RKO (cell line): ENCODE data around the gene POLR2C.
A peak's percentile ranks its signal among the peaks of the same experiment; 100 is the strongest.

Experiments used
- DNase-seq: peaks from one replicate; pipeline ENCODE4 v3.0.0-alpha.2; 2016; ENCODE audit warnings: low spot score

The POLR2C gene

DNA sequence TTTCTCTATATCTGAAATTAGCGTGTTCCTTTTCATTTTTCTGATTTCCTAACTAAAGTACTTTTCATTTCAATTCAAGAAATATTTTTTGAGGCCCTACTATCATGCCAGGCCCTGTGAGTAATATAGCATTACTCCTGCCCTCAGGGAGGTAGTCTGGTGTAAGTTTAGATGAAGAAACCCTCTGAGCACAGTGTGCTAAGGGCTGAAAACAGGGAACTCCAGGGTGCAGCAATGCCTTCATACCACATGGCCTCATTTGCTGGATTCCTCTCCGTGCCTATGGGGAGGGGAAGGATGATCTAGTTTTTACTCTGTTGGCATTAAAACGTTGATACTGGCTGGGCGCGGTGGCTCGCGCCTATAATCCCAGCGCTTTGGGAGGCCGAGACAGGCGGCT, 10.5 kb upstream of the POLR2C start:
- DNase-seq: no peak

DNA sequence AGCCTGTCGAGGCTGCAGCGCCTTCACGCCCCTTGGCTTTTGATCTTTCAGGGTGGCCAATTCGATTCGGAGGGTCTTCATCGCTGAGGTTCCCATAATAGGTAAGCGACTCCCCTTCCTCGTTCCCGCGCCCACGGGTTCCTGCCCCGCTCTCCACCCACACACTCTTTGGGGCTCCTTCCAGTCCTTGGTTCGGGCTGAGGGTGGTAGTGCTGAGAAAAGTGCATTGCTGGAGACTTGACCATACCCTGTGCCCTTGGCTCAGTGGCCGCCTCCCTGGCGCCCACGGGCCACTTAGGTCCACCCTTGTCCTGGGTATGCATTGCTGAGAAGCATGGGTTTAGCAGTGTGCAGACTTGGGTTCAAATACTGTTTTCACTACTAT, 491 bp downstream of the POLR2C start:
- peak; percentile 51 for DNase-seq

DNA sequence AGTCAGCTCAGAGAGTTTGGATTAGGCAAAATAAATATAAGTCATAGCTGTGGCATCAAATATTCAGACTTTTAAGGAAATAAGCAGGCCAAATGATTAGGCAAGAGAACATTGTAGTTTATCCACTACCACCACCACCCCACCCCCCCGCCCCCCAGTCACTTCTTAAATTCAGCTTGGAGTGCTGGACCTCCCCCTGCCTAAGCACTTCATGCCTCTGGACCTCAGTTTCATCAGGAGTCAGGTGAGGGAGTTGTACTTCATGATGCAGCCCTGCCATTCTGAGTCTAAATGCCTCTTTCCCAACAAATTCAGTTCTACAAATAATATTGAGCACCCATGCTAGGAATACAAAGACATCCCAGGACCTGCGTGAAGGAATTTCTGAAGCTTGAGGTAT, 2.0 kb downstream of the POLR2C start:
- no peak for DNase-seq

DNA sequence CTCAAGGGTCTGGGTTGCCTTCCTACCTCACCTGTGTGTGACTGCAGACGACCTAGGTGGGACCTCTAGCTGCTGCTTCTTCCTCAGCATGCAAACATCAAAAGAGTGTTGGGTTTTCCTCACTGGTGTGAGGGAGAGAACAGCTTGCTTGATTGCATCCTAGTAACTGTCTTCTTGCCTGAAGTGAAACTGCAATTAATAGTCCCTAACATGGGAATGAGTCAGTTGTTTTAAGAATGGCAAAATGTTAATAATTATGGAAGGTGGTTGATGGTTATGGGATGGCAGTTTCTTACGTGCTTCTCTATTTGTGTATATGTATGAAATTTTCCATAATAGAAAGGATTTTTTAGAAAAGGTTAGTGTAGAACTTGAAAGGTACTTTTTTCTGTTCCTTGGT, 5.9 kb downstream of the POLR2C start:
- DNase-seq: no peak

DNA sequence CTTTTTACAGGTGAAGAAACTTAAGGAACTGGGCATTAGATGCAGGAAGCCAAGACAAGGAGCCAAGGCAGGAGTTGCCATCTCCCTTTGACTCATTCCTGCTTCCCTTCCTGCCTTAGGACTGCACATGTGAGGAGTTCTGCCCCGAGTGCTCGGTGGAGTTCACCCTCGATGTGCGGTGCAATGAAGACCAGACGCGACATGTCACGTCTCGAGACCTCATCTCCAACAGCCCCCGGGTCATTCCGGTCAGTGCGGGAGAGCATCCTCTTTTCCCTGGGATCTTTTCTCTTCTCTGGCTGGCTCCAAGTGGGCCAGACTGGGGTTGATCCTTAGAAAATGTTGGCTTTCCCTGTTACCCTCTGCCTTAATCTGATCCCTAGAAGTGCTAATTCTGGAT, 6.6 kb downstream of the POLR2C start:
- no peak for DNase-seq

DNA sequence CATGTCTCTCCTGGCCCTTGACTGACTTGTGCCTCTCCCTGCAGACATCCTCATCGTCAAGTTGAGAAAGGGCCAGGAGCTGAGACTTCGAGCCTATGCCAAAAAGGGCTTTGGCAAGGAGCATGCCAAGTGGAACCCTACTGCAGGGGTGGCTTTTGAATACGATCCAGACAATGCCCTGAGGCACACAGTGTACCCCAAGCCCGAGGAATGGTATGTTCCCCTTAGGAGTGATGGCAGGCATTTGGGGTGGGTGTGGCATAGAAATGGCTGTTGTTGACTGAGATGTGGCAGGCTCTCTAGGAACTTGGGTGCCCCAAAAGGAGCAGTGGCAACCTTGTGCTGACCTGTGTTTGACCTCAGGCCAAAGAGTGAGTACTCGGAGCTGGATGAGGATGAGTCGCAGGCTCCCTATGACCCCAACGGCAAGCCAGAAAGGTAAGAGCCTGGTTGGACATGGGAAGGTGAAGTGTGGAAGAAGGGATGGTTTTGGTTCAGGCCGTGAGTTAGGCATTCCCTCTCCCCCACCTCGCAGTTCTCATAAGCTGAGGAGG, 7.5 kb downstream of the POLR2C start:
- DNase-seq: no peak

DNA sequence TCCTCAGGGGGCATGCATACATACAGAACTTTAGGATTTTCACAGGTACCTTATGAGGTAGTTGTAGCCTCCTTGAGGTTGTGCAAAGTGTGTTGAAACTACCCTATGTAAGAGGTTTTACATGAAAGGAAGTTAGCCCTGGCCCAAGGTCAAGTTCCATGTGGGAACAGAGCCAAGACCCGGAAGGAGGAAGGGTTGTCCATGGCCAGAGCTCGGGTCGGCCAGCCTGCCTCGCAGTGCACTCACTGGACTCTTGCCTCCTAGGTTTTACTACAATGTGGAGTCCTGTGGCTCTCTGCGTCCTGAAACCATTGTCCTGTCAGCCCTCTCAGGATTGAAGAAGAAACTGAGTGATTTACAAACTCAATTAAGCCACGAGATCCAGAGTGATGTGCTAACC, 8.2 kb downstream of the POLR2C start:
- DNase-seq: no peak

DNA sequence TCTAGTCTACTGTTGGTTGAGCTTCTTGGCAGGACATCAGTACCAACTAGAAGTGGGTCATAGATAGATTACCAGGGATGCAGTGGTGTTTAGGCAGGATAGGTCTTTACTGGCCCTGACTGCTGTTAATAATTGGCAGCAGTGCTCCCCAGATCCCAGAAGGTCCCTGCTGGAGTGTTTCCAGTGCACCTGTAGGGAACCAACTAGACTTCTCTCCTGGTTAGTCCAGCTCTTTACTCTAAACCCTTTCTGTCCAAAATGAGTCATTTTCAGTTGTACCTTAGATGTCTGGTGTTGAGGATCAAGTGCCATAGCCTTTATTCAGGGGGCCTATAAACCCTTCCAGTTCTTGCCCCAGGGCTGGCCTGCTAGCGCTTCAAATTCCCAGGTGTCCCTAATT, 8.7 kb downstream of the POLR2C start:
- no peak for DNase-seq

DNA sequence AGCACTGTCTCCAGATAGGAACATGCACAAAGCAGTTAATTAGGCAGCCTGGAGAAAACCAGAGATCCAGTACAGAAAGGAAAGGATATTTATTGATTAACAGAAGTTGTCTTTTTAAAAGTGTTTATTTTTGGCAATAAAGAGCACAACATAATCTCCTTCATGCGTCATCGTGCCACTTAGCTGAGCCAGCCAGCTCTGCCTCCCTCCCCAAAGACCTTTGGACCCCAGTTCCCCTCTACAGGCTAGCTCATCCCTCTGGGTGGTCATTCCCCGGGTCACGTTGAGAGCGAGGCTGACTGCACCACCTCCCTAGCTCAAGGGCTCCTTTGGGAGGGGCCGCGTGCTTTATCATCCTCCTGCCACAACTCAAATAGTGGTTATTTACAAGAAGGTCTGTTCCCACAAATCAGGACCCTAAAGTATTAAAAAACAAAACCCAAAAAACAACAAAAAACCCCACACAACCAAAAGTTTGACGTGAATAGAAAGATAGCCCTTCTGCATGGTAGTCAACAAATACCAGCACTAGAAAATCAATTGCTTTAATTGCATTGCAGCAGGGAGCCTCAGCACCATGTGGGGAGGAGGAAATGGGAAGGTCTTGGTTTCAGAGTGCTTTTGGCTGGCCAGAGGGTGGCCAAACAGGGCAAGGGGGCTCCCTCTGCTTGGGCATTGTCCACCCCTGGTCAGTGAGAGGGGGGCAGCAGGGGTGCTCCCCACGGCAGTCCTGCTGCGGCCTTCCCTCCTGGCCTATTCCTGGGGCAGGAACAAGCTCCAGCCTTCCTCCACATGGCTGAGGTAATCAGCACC, 9.6 kb downstream of the POLR2C start:
- DNase-seq: no peak

DNA sequence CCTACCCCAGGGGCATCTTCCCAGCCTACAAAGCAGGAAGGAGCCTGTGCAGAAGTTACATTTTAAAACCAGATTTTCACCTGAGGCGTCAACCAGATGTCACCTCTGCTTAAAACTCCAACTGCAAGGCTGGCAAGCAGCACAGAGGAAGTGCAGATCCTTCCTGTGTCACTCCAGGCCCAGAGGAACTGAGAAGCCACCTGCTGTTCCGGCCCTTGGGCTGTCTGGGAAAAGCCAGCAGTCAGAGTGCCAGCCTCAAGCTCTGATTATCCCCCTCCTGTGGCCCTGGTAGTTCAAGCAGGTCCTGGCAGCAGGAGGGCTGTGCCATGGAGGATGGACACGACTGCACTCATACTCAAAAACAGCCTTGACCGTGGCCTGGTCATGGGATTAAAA, 10.2 kb downstream of the POLR2C start:
- DNase-seq: no peak

DNA sequence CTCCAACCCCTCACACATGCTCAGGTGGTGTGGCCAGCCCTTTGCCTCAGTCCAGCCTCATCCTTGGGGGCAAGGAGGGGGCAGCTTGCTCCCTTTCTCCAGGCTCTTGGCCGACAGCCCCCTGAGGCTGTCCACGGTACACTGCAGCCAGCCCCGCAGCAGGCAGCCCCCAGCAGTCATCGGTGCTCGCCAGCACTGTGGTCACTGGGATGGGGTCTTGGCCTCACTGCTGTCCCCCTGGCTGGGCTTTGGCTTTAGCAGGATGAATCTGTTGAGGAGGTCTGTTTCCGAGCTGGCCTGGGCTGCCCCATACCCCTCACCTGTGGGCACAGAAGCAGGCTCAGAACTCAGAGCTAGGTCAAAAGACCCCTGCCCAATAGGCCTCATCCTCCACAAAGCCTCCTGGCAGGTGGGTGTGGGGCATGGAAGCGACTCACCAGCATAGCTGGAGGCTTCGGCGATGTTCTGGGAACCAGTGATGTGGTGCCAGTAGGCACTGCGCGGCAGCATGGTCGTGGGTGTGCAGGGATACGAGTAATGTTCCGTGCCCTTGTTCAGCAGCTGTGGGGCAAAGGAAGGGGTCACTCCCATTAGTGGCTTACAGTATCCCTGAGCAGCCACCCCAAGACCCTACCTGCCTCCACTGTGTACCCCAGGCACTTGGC, 10.8 kb downstream of the POLR2C start:
- DNase-seq: no peak

DNA sequence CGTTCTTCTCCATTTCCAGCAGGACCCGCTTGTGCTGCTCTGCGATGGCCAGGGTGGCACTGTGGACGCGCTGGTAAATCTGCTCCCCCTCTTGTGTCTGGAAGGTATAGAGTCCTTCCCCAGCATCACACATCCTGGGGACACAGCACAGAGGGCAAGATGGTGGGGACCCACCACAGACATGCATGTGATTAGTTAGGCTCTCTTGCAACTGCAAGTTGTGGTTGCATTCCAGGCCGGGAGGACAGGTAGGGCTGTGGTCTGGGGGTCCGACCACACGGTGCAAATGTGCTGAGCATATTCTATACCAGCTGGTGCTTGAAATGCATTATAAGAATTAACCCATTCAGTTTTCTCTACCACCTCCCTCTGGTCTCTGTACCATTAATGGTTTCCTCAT, 11.4 kb downstream of the POLR2C start:
- DNase-seq: no peak

DNA sequence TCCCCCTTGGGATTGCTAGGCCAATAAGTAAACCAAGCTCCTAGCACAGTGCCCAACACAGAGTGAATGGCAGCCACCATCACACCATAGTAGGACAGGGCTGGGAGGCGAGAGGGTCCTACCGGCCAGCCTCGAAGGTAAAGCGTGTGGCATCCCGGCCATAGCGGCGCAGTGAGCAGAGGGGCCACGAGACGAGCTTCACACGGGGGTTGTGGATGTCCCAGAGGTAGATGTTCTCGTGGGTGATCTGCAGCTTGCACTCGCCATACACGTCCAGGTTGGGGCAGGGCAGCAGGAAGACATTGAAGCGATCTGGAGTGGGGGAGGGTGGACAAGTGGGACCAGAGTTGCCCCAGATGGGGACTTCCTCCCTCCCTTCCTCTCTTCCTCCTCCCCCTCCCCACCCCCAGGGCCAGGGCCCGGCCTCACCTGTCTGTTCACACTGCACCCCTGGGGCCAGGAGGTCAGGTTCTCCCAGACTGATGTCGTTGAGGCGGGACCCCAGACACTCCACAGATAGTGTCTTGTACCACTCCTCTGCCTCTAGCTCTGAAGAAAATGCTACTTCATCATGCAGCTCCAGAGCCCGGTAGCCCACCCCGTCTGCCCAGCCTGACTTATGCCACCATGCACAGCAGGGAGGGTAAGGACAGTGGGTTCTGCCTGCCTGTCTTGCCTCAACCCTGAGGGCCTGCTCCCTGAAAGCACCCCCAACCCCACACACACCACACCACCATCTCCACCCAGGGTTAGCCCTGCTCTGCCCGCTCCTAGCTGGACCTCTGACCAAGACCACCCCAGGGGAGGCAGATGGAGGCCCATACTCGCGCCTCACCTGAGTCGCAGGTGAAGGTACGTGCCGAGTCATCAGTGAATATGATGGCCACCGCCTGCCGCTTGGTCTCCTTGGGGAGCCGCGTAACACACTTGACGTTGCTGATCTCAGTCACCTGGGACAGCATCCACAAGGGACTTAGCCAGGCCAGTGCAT, 12.5 kb downstream of the POLR2C start:
- DNase-seq: no peak

DNA sequence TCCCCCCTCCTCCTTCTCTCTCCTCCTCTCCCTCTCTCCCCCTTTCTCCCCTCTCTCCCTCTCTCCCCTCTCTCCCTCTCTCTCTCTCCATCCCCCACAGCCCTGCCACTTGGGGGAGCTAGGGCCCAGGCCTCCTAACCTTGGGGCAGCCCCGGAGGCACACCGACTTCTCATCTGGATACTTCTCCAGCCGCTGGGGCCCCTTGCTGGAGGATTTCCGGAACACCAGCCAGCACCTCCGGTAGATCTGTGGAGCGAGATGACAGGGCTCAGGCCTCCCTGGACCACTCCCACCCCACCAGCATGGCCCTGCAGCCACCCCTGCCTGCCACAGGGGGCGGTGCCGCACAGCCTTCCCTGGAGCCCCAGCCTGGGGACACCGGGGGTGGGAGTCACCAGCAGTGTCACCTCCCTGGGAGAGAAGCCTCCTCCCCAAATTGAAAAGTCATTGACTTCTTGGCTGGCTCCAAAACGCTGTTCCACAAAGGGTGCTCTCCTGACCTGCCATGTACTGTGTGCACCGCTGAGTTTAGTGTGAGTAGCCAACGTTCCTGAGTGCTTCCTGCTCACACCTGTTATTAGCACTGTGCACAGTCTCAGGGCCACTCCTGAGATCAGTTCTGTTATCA, 13.3 kb downstream of the POLR2C start:
- peak; percentile 13 for DNase-seq

DNA sequence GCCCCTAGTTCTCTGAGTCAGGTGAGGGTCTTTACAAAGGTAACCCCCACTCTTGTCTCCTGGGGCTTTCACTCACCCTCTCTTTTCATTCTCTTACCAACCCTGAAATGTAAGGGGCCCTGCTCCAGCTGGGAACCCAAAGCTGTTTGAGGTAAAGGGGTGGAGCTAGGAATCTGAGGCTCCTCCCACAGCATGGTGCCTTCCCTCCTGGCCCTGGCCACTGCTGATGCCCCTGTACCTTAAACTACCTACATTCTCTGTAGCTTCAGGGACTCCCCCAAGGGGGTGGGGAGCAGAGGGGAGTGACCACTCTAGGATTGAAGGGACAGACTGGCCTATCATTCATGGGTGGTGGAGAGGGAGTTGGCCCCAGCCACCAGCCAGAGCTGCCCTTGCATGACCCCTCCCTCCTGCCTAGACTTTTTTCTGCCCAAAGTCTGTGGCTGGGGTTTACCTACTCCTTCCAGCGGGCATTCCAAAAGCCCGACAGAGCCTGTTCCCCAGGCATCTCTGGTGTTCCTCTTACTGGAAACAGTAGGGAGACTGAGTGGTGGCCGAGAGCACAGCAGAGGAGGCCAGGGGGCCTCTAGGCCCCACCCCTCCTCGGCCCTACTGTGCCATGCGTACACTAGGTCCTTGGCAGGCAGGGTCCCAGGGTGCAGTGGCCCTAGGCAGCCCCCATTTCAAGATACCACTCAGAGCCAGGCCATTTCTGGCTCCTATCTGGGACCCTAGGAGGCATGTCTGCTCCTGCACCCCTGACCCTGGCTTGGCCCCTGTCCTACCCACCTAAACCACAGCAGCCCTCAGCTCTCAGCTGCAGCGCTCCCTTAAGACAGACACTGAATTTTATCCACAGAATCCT, 14.3 kb downstream of the POLR2C start:
- no peak for DNase-seq

DNA sequence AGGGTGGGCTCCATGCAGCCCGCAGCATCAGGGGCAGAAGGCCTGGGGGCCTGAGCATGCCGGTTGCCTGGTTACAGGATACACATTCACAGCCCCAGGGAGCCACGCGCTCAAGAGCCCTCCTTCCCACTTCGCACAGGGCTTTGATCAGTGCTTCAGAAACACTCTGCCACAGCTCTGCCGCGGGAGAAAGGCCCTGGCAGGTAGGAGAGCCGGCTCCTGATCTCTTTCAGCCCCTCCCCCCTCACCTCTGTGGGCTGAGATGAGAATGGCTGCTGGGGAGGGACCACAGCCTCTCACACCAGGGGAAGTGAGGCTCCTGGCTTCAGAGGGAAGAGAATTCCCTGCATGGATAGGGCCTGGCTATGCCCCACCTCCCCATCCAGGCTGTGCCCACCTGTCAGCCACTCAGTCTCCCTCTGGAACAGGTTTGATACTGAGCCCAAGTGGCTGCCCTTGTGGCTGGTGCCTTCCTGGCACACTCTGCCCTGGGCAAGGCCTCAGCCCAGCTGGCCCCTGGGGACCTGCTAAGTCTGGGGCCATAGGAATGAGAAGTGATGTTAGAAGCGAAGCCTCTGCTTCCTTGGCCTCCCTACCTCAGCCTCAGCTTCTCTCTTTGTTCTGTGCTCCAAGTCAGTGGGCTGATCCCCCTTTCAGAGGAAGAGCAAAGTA, 15.2 kb downstream of the POLR2C start:
- no peak for DNase-seq

DNA sequence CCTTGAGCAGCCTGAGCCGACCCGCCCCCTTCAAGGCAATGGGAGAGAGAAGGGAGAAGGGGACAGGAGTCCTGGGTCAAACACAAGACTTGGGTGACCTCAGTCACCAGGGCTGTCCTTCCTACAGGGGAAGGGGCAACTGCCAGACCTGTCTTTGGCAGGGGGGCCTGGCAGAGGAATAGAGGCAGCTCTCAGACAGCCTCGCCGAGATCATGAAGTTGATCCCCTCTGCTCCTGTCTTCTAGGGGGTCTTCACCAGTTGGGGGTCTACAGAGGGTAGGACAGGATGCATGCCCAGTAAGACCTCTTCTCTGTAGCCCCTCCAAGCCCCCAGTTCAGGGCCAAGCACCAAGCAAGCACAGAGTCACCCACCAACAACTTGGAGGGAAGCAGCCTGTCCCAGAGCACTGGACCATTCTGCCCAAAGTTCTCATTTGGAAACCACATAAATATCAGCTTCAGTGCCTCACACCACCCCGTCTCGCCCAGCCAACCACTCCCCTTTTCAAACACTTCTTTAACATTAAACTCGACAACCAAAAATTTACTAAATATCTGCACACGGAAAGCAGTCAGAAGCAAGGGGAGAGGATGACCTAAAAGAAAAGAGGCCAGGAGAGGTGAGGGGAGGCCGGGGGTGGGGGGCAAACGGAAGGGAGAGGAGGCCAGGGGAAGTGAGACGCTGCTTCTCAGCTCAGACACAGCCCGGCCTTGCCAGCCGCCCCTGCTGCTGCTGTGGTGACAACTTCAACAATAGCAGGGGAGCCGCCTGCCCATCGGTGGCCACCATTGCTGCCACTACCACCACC, 16.1 kb downstream of the POLR2C start:
- no peak for DNase-seq

DNA sequence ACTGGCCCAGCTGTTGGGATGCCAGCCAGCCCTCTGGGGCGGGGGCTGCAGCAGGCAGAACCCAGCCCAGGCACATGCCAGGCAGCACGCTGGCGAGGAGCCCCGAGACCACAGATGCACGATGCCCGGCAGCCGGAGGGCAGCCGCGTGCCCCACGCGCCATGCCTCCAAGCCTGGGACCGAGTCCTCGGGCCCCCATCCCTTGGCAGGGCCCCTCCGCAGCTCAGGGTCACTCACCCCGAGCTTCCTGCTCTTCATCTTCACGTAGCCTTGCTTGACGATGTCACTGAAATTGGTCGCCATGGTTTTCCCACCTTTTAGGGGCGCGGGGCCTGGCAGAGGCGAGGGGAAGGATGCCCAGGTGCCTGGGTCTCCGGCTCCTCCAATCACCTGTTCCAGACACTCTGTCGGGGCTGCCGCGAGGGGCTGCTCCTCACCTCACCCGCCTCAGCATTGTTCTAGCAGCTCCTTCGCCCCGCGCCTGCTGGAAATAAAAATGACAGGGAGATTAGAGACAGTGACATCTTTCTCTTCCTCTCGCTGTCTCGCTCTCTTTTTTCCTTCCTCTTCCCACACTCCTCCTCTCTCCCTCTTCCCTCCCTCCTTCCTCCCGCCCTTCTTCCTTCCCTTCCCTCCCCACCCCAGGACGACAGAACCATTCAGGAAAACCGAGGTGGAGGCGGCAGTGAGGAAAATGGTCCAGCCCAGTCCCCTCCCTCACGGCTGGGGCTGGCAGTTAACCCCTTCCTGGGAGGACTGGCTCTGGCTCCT, 16.9 kb downstream of the POLR2C start:
- DNase-seq: no peak
